Measurements from ENCODE around the gene DDIT4L.
A peak's percentile ranks its signal among the peaks of the same experiment; 100 is the strongest.
"Not testable (repeated sequence)": the region's sequence is repeated elsewhere in the genome, so short reads cannot be mapped to it uniquely, and the experiment has no call there.

DDIT4L gene, protein sequence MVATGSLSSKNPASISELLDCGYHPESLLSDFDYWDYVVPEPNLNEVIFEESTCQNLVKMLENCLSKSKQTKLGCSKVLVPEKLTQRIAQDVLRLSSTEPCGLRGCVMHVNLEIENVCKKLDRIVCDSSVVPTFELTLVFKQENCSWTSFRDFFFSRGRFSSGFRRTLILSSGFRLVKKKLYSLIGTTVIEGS

DNA sequence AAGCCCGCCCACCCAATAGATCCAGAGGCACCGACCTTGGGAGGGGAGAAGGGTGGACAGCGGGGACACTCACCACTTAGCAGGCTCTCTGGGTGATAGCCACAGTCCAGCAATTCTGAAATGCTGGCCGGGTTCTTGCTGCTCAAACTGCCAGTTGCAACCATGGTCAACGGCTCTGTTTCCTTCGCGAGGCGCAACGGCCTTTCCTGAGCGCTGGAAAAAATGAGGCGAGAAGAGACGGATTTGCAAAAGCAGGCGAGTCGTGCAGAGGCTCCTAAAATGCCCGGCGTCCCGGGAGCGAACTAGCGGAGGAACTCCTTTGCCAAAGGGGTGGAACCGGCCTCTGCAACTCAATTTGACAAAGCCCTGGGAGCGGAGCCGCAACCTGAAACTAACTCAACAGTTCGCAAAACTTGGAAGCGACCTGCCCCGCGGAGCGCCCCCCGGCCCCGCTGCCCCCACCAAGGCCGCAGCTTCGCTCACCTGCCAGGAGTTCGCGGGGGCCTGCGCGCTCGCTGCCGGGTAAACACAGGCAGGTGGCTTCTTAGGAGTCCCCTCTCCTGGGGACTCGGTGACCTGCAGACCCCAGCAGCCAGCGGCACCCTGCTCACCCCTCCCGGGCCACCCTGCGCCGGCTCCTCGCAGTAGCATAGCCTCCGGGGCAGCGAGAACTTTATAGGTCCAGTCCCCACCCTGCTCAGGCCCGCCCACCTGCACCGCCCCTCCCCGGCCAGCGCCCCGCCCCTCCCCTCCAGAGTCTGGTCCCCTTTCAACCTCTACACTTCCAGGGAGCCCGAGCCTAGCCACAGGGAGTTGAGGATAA lies at the start of gene DDIT4L:
TSS of gene DDIT4L (minus strand) at position 649 of the 823 bp plus-strand sequence. CDS start at position 164, 485 bp downstream.
- peak; percentile 9 to 19 for DNase-seq

DNA sequence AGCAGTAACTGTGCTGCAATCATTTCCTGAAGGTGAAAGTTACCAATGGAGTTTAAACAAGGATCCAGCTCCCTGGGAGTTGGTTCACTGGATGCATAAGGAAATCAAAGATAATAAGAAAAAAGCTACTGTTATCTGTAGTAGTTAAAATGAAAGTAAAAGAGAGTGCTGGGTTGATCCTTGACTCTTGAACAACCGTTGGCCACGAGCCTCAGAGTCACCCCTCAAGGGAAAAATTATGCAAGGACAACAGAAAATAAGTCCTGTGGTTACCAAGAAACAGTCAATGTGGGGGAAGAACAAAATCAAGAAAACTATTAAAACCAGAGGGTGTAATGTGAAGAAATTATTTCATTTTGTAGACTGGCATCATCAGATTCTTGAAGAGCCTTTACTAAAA lies 49.7 kb upstream of the DDIT4L start:
- no peak for DNase-seq

DNA sequence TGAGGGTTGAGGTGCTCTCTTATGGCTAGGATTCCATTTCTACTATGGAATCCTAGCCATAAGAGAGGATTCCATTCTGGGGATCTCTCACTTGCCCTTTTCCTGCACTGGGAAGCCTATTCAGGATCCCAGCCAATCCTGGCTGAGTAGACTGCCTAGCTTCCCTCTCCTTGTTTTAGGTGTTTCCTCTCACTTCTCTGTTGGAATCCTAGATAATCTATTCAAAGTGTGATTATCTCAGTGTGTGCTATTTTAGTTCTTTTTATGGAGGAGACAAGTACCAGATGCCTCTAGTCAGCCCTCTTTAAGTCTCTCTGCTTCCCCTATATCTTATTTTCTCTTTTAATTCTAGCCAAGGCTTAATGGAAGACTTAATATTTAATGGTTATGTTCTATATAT lies 34.5 kb upstream of the DDIT4L start:
- no peak for DNase-seq

DNA sequence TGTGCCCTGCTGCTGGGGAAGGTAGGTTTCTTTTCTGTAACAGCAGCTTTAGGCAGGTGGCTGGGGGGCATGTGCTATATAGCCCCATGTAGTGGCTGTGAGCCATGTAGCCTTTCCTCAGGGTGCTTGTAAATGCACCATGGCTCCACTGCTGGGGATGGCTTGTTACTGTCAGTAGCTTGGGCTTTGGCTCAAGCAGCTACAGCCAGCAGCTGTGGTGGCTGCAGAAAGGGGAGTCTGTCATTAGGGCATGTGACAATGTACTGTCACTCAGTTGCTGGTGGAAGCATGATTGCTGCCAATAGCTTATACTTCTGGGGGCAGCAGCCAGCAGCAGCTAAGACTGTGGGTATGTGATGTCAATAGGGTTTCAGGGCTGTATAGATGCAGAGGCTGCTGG lies 33.9 kb upstream of the DDIT4L start:
- DNase-seq: no peak

DNA sequence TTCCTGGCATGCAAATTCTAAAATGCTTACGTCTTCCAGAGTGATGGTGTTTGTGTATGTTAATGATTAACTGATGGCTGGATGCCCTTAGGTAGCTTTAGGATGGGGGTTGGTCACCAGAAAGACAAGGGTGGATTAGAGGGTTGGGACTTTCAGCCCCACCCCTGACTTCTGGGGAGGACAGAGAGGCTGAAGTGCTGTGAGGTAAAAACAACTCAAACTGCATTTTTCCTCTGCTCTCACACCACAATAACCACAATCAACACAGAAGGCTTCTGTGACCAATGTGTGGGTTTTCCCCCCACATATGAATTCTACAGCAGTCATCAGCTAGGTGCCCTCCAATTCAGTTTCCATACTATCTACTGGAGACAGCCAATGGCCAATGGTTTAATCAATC lies 18.7 kb upstream of the DDIT4L start:
- no peak for DNase-seq

DNA sequence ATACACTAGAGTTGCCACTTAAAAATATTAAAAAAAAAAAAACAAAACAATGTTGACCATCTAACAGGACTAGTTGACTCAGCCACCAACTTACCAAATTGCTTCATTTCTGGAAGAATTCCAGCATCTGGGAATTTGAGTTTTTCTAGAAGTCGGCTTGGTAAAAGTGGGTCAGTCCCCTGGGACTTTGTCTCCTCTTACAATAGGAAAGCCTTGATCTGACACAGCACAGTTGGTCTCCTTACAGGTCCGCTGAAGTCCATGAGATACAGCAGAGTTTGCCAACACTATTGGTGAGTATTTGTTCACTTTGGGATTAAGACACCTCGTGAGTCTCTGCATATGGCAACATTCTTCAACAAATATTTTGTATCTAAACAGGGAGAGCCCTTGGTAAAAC lies 18.2 kb upstream of the DDIT4L start:
- no peak for DNase-seq

DNA sequence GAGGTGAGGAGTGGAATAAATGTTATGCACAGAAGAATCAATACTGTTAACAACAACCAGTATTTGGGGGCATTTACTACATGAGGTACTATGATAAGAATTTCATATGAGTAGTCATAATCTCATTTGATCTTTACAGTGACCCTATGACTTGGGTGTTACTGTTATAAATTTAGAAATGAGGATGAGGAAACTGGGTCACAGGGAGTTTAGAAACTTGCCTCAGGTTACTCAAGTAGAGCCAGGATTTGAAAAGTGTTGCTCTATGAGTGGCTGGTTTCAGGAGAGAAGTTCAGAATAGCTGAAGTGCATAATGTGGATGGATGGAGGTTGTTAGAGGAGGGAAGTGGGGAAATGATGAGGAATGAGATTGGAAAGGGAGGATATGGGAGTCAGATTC lies 16.6 kb upstream of the DDIT4L start:
- no peak for DNase-seq

DNA sequence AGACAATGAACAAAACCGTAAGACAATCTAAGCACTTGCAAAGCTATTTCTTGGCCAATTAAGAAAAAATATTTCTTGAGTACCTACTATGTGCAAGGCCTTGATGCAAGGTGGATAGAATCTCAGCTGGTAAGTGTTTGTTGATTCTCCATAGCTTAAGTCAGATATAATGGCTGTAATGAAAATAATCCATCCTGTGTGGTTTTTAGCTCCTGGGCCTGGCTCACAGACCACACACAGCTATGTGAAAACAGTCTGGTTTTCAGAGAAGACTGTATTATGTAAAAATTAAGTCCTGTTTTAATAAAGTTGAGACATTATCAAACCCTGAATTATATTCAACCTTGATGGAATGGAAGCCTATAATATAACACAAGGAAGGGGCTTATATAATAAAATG lies 7.8 kb upstream of the DDIT4L start:
- no peak for DNase-seq

DNA sequence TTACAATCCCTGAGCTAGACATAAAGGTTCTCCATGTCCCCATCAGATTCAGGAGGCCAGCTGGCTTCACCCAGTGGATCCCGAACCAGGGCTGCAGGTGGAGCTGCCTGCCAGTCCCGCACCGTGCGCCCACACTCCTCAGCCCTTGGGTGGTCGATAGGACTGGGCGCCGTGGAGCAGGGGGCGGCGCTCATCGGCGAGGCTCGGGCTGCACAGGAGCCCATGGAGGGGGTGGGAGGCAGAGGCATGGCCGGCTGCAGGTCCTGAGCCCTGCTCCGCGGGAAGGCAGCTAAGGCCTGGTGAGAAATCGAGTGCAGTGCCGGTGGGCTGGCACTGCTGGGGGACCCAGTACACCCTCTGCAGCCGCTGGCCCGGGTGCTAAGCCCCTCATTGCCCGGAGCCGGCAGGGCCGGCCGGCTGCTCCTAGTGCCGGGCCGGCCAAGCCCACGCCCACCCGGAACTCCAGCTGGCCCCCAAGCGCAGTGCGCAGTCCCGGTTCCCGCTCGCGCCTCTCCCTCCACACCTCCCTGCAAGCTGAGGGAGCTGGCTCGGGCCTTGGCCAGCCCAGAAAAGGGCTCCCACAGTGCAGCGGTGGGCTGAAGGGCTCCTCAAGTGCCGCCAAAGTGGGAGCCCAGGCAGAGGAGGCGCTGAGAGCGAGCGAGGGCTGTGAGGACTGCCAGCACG lies 6.3 kb upstream of the DDIT4L start:
- not testable (repeated sequence) for DNase-seq

DNA sequence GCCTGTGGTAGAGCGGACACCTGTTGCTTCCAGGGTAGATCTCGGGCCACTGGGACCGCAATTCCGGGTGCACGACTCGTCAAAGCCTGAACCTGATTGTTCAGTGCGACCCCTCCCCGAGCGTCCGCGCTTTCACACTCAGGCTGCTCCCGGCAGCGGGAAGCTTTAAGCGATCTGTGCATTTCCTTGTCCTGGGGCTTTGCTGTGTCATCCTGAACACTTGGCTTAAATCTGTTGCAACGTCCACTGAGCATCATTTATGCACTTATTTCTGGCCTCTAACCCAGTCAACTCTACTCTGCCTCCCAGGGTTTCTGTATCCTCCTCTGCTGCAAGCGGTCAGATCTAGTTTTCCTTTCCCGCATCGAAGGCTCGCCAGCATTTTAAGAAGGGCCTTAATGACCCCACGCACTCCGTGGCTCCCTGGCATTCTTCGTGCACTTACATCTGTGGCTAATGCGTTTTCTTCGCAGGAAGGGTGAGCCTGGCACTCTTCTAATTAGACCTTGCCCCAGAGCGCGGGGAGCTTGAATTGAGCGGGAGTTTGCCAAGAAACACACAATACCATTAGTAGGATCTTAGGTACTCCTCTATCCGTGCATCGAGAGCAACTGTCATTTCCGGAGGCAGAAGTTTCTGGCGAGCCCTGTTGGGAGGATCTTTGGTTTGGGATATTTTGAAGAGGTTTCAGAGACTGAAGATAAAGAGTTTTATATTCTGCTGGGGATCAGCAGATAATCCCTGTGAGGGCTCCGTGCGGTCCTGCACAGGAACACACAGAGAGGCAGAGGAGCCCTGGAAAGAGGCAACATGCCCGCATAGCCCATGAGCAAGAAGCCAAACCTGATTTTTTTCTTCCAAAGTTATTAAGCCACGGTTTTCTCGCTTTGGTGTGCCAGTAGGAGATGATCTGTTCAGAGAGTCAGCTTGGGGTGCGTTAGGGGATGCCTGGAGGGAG lies 654 bp upstream of the DDIT4L start:
- no peak for DNase-seq

DNA sequence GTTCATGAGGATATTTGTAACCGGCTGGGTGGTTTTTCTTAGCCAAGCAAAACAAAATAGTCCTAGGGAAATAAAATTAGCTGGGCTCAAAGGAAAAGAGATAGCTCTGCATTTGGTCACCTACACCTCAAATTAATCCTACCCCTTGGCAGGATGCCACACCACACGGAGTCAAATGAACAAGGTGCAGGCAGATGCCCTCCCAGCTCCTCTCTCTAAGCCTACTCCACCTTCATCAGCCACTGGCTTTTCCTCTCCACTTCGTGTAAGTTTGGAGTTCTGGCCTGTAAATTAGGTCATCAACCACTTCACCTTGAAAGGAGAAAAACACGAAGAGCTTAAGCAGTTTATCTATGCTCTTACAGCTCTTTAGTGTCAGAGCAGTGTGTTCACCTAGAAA lies 1.4 kb downstream of the DDIT4L start:
- DNase-seq: no peak

DNA sequence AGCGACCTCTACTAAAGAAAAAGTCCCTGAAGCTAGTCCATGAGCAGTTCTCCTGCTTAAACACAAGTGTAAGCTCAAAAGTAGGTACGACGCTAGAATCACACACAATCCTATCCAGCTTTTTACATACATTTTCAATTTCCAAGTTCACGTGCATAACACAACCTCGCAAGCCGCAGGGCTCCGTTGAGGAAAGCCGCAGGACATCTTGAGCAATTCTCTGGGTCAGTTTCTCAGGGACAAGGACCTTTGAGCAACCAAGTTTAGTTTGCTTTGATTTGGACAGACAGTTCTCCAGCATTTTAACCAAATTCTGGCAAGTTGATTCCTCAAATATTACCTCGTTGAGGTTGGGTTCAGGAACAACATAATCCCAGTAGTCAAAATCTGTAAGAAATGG lies 2.5 kb downstream of the DDIT4L start:
- no peak for DNase-seq

DNA sequence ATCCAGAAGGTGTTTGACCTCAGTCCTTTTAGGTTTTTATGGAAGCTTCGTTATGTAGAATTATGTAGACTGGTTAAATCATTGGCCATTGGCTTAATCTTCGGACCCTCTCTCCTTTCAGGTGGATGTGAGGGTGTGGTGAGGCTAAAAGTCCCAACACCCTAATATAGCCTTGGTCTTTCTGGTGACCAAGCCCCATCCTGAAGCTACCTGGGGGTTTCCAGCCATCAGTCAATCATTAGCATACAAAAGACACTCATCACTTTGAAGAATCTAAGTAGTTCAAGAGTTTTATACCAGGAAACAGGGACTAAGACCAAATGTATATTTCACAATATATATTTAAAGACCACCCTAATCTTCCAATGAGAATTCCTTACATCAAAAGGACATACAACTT lies 5.5 kb downstream of the DDIT4L start:
- DNase-seq: no peak

DNA sequence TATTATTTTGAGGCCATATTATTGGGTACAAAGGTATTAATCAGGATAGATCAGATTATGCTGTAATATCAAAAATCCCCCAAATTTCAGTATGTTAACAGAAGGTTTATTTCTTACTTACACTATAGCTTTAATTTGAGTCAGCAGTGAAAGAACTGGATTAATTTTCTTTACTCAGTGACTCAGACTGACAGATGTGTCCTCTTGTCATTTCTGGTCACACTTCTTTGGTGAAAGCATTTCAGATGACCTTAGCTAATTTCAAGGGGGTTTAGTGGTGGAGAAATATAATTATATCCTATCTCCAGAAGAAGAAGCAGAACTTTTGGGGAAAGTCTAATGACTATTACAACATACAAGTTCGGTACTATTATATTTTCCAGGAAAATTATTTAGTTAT lies 12.4 kb downstream of the DDIT4L start:
- no peak for DNase-seq

DNA sequence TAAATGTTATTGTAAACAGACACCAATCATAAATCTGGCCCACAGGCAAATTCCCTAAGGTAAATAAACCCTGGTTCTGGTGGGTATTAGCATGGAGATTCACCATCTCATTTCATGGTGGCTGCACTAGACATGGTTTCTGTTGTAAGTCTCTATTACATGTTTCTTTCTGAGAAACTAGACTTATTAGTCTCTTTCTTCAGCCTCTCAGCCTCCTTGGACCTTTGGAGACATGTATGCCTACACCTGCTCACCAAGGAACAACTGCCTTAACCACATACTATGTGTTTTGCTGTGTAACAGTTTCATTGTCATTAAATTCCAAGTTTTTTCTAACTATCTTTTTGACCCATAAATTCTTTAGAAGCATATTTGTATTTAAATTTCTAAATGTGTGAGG lies 13.1 kb downstream of the DDIT4L start:
- DNase-seq: no peak

DNA sequence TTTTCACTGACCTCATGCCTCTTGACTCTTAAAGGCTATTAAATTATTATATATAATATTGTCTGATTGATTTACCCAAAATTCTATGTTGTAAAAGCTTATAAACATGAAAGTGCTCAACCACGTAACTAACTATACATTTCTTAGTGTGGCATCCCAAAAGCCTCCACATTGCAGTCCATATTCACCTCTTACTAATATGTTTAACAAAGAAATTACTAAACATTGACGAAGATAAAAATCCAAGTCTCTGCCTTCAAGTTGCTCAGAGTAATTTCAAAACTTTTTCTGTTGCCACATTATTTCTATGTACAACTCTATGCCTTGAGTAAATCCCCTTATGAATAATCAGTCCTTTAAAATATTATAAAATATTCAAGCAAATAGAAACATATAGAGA lies 14.4 kb downstream of the DDIT4L start:
- DNase-seq: no peak

DNA sequence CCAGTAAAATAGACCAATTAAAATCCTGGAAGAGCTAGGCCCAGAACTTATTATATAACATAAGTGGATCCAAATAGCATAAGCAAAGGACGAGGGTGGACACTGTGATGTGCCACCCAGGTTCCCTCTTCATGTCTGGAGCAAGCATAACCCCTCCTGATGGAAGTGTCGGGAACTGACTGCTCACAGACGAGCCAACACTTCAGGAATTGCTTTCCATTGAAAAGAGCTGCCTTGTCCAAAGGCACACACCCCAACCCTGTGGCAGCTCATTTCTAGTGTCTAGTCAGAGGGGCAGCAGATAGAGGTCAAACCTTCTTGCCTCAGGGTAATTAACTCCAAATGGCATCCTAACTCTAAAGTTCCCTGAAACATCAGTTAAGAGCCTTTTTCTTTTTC lies 15.3 kb downstream of the DDIT4L start:
- DNase-seq: no peak

DNA sequence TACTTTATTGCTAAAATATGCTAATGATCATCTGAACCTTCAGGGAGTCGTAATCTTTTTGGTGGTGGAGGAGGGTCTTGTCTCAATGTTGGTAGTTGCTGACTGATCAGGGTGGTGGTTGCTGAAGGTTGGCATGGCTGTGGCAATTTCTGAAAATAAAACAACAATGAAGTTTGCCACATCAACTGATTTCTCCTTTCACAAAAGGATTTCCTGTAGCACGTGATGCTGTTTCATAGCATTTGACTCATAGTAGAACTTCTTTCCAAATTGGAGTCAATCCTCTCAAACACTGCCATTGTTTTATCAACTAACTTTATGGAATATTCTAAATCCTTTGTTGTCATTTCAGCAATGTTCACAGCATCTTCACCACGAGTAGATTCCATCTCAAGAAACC lies 19.3 kb downstream of the DDIT4L start:
- no peak for DNase-seq

DNA sequence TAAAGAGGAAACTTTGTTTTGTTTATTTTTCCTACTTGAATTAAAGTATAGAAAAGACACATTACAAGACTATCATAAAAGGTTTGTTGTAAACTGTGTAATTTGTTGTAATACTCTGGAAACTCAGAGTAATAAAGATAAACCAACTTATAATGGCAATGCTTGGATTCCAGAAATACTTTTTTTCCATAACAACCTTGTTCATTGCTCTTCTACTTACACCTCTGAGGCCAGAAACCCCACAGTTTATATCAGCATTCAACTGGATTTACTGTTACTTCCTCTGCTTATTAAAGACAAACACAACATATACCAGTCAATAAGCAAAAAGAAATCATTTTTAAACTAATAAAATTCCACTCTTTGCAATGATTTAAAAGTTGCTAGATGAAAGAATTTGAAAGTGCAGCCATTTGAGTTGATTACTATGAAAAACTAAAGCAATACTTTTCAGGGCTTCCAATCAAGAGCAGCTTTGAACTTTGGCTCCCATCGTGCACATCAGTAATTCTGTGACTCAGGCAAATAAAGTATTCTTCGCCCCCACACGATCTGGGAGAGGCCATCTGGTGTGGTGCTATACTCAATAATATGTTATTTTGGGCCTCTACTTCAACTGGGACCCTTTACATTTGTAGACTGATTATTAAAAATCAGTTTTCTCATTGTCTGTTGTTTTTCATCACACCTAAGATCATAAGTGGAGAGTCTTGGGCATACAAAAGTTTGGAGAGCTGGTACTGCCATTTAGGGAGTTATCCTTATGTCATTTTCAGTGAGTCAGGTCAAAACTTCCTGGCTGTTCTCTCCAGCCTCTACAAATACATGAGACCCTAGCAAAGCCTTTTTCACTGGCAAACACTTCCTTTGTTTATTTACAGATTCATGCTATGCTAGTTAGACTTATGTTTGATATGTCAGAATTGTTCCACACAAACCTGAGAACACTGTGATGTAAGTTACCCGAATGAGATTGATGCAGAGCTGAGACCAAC lies 20.5 kb downstream of the DDIT4L start:
- no peak for DNase-seq

DNA sequence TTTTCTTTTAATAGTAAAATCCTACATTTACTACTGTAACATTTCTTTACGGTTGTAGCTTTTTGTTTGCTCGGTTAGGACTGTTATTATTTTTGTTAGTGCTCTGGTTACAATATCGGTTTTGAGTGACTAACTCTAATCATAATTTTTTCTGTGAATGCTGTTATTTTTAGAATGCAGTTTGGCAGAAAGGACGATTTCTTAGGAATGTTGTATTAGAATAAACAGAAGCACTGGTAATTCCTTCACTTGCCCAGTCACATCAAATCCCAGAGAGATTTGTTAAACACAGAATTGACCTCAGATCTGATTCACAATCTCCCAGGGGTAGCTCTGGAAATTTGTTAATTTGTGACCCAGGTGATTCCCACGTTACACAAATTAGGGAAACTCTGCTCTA lies 21.7 kb downstream of the DDIT4L start:
- no peak for DNase-seq

DNA sequence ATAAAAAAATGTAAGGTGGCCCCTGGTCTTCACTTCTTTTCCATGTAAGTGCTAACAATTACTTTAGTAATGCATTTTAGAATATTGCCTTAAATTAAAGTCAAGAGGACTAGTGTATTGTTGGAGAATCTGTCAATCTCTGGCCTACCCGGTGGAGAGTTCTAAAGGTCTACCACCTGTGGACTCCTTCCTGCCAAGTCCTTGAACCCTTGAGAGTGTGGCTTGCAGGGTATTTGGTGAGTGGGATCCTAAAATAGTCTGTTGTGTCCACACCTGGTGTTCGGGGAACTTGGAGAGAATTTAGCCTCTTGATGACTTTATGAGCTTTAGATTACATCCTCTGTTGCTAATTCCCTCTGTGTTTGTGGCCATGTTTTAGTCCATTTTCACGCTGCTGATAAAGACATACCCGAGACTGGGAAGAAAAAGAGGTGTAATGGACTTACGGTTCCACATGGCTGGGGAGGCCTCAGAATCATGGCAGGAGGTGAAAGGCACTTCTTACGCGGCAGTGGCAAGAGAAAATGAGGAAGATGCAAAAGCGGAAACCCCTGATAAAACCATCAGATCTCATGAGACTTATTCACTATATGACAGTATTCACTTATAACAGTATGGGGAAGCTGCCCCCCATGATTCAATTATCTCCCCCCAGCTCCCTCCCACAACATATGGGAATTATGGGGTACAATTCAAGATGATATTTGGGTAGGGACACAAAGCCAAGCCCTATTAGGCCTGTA lies 23.8 kb downstream of the DDIT4L start:
- DNase-seq: no peak
